IMR-90 (cell line): ENCODE results near the gene KIF5C. TPM values are rescaled to one million over a fixed set of nuclear protein-coding genes. Genes with fewer than 3 reads are reported as not detected.

Source experiments
- ATAC-seq: fragments of 200-7000 bp; cut with Tn5 transposase; 2 replicates; pipeline ENCODE4 v1.9.1; 2020; ENCODE audit warnings: low read depth, mild to moderate bottlenecking, moderate library complexity
- BruUV-seq: library from RNA; stranded (reverse); fragments of 400-500 nt; replicated peaks from 2 replicates; lab custom pipeline; 2021; lab: Mats Ljungman, UMichigan
- CTCF ChIA-PET: fragments of 300-600 bp; formaldehyde crosslinking; extraction: SDS; loops from one replicate; lab custom pipeline; 2021; ENCODE audit warnings: antibody characterized with exemption; lab: Yijun Ruan, JAX
- POLR2A ChIA-PET: fragments of 300-600 bp; sonication (Branson Sonifier 250); formaldehyde crosslinking; loops from one replicate; lab custom pipeline; 2022; ENCODE audit warnings: antibody characterized with exemption; ENCODE audit not compliant: unreplicated experiment; lab: Charles Lee
- DNase-seq: peaks from one replicate; pipeline ENCODE4 v3.0.0; 2013
- H2AFZ ChIP-seq: replicated peaks from 2 replicates; pipeline ENCODE3; 2013; ENCODE audit warnings: low read length, mild to moderate bottlenecking; ENCODE audit not compliant: poor library complexity
- H2AK5ac ChIP-seq: 2 replicates; pipeline ENCODE4 v1.6.1; 2013; ENCODE audit warnings: low read depth, low read length, inconsistent platforms
- H2AK9ac ChIP-seq: replicated peaks from 2 replicates; pipeline ENCODE3; 2013; ENCODE audit warnings: mild to moderate bottlenecking, low read depth, low read length, moderate library complexity; ENCODE audit not compliant: poor library complexity
- H2BK120ac ChIP-seq: 2 replicates; pipeline ENCODE4 v1.6.1; 2013; ENCODE audit warnings: low read depth, low read length, inconsistent platforms
- H2BK15ac ChIP-seq: 3 replicates; pipeline ENCODE4 v1.6.1; 2013; ENCODE audit warnings: low read depth, low read length, inconsistent platforms
- H2BK20ac ChIP-seq: 2 replicates; pipeline ENCODE4 v1.6.1; 2013; ENCODE audit warnings: low read depth, mild to moderate bottlenecking, inconsistent platforms, low read length, moderate library complexity
- H2BK5ac ChIP-seq: 2 replicates; pipeline ENCODE4 v1.6.1; 2013; ENCODE audit warnings: mild to moderate bottlenecking, low read depth, low read length, inconsistent platforms; ENCODE audit not compliant: poor library complexity, severe bottlenecking
- H3K14ac ChIP-seq: replicated peaks from 2 replicates; pipeline ENCODE4 v1.6.1; 2013; ENCODE audit warnings: low read depth, low read length, inconsistent platforms
- H3K18ac ChIP-seq: 2 replicates; pipeline ENCODE4 v1.6.1; 2013; ENCODE audit warnings: low read depth, low read length, control low read depth
- H3K23ac ChIP-seq: 2 replicates; pipeline ENCODE4 v1.6.1; 2013; ENCODE audit warnings: low read depth, low read length, inconsistent platforms
- H3K27ac ChIP-seq: 2 replicates; pipeline ENCODE4 v1.5.1; 2013; ENCODE audit warnings: mild to moderate bottlenecking, control low read depth, low read length; ENCODE audit not compliant: insufficient read depth
- H3K27me3 ChIP-seq: 2 replicates; pipeline ENCODE4 v1.6.1; 2013; ENCODE audit warnings: low read length; ENCODE audit not compliant: control insufficient read depth, insufficient read depth
- H3K36me3 ChIP-seq: 2 replicates; pipeline ENCODE4 v1.6.1; 2013; ENCODE audit warnings: low read length, mixed read lengths; ENCODE audit not compliant: control insufficient read depth, insufficient read depth
- H3K4ac ChIP-seq: 2 replicates; pipeline ENCODE4 v1.6.1; 2013; ENCODE audit warnings: low read depth, low read length, inconsistent platforms
- H3K4me1 ChIP-seq: 2 replicates; pipeline ENCODE4 v1.6.1; 2013; ENCODE audit warnings: low read length, mixed read lengths; ENCODE audit not compliant: control insufficient read depth, insufficient read depth
- H3K4me2 ChIP-seq: 2 replicates; pipeline ENCODE4 v1.6.1; 2013; ENCODE audit warnings: low read depth, mild to moderate bottlenecking, control low read depth, low read length, moderate library complexity
- H3K4me3 ChIP-seq: 2 replicates; pipeline ENCODE4 v1.5.1; 2013; ENCODE audit warnings: low read depth, mild to moderate bottlenecking, control low read depth, low read length, moderate library complexity; ENCODE audit not compliant: insufficient read depth
- H3K56ac ChIP-seq: 2 replicates; pipeline ENCODE4 v1.6.1; 2013; ENCODE audit warnings: low read length, inconsistent platforms; ENCODE audit not compliant: insufficient read depth; ENCODE audit errors: extremely low read depth
- H3K79me1 ChIP-seq, 2 experiments: 2 replicates each; pipeline ENCODE4 v1.6.1; 2013; ENCODE audit warnings: low read length in 2 of 2, inconsistent platforms in 1 of 2, low read depth in 1 of 2
- H3K9ac ChIP-seq: 2 replicates; pipeline ENCODE4 v1.6.1; 2013; ENCODE audit warnings: low read depth, low read length, control low read depth
- H3K9me1 ChIP-seq: 2 replicates; pipeline ENCODE4 v1.6.1; 2013; ENCODE audit warnings: low read length, inconsistent platforms; ENCODE audit not compliant: insufficient read depth
- H3K9me3 ChIP-seq: 2 replicates; pipeline ENCODE4 v1.6.1; 2013; ENCODE audit warnings: low read length; ENCODE audit not compliant: control insufficient read depth, insufficient read depth
- H4K20me1 ChIP-seq: 2 replicates; pipeline ENCODE4 v1.6.1; 2013; ENCODE audit warnings: low read length, inconsistent platforms; ENCODE audit not compliant: insufficient read depth
- H4K5ac ChIP-seq: 2 replicates; pipeline ENCODE4 v1.6.1; 2013; ENCODE audit warnings: mild to moderate bottlenecking, low read depth, low read length, control low read depth
- H4K8ac ChIP-seq, 2 experiments: 2 replicates each; pipeline ENCODE4 v1.6.1; 2013; ENCODE audit warnings: low read depth in 2 of 2, low read length in 2 of 2, control low read depth in 1 of 2, inconsistent platforms in 1 of 2
- H4K91ac ChIP-seq: 2 replicates; pipeline ENCODE4 v1.6.1; 2013; ENCODE audit warnings: low read depth, low read length, inconsistent platforms; ENCODE audit not compliant: insufficient read depth
- ELK1 ChIP-seq: fragments of 150-350 bp; IDR thresholded peaks from 2 replicates; pipeline ENCODE4 v1.6.1; 2016; ENCODE audit warnings: low read depth, mild to moderate bottlenecking, low read length, moderate library complexity, borderline replicate concordance
- FOS ChIP-seq: fragments of 150-350 bp; IDR thresholded peaks from 2 replicates; pipeline ENCODE4 v1.6.1; 2016; ENCODE audit warnings: low read depth, low read length
- MAFK ChIP-seq: IDR thresholded peaks from 2 replicates; pipeline ENCODE4 v1.6.1; 2012; ENCODE audit warnings: low read depth, low read length, improper control_type of control experiment
- MAZ ChIP-seq: IDR thresholded peaks from 2 replicates; pipeline ENCODE4 v1.6.1; 2012; ENCODE audit warnings: low read depth, mild to moderate bottlenecking, low read length, improper control_type of control experiment, moderate library complexity, borderline replicate concordance
- WGBS, 2 experiments: methylation state at CpG; one replicate each; pipeline versions ENCODE4 v1.1.5 to v1.1.7; 2013; ENCODE audit warnings: missing lambda C conversion rate in 2 of 2; ENCODE audit not compliant: insufficient read length in 1 of 2; ENCODE audit errors: extremely low coverage in 2 of 2; 5-methylcytosine and 5-hydroxymethylcytosine counted together
- dilution Hi-C: fragments of 300-500 bp; cut with HindIII; formaldehyde crosslinking; loops from one replicate; pipeline ENCODE4 v1.14.3; 2018; ENCODE audit warnings: low sequenced_read_pairs; ENCODE audit not compliant: unreplicated experiment
- in situ Hi-C: fragments of 300-500 bp; cut with MboI; formaldehyde crosslinking; loops from 3 replicates; pipeline ENCODE4 v1.14.3; 2019; ENCODE audit warnings: low sequenced_read_pairs, inconsistent platforms, mixed read lengths
- intact Hi-C: fragments of 100-400 bp; cut with micrococcal nuclease; formaldehyde crosslinking; loops from 2 replicates; pipeline ENCODE4 v1.10.0; 2022
- polyA plus RNA-seq, 3 experiments: library from polyadenylated mRNA; depleted of rRNA; stranded (reverse); fragments of >200 nt; gene quantifications; 2 replicates each; pipeline ENCODE4 v1.2.3, GENCODE V29; 2012; ENCODE audit warnings: low replicate concordance in 1 of 3
- total RNA-seq: library from RNA; depleted of rRNA; stranded (reverse); fragments of >200 nt; gene quantifications from 2 replicates; pipeline ENCODE4 v1.2.3, GENCODE V29; 2012

Gene KIF5C
- total and polyA plus RNA-seq, 2 of the 4 experiments (the other 2 are of a cell fraction) = 0.10 to 0.18 TPM

GRCh38 chr2:148899638-148900318, 24.8 kb downstream of the KIF5C start:
- no peak overlapping the region for H2BK5ac ChIP-seq
- H4K91ac ChIP-seq = no peak overlapping the region
- no TSS peak for BruUV-seq

More at GRCh38 chr2:148899638-148900318, 24.8 kb downstream of the KIF5C start:
- no peaks in the 10 kb centered on the region for H3K79me1 ChIP-seq
- no peak overlapping the region for H3K4me2 ChIP-seq
- no peak overlapping the region for H3K4ac ChIP-seq
- H3K9me3 ChIP-seq = no peaks in the 10 kb centered on the region
- H3K23ac ChIP-seq = no peak overlapping the region
- H4K8ac ChIP-seq = no peak overlapping the region
- no peak overlapping the region for H3K18ac ChIP-seq
- ChIA-PET CTCF (no interaction called here), POLR2A (no interaction called here)
- intact Hi-C loops (no loop called here), dilution Hi-C loops (no loop called here), in situ Hi-C loops (no loop called here)
- WGBS, 2 experiments = 80% methylated on average over 1 of the region's 7 CpGs; no CpG with 5 or more reads in 1 of the 2 experiments
- H3K9ac ChIP-seq = no peak overlapping the region
- no peak overlapping the region for H3K14ac ChIP-seq
- no peak overlapping the region for H2BK15ac ChIP-seq
- no peak overlapping the region for H2BK20ac ChIP-seq
- peaks cover 4% of the 10 kb centered on the region; the same call in 1 of the 2 replicates for H3K27me3 ChIP-seq
- H4K5ac ChIP-seq = no peak overlapping the region
- no peak for TF ChIP-seq MAZ
- no peak for TF ChIP-seq MAFK
- TF ChIP-seq ELK1 = no peak
- no peak for TF ChIP-seq FOS
- no peaks in the 10 kb centered on the region for H3K4me1 ChIP-seq
- no peaks in the 10 kb centered on the region for H4K20me1 ChIP-seq
- H3K9me1 ChIP-seq = no peaks in the 10 kb centered on the region
- DNase-seq (no peak), ATAC-seq (no peak)
- no peak overlapping the region for H2BK120ac ChIP-seq
- H2AFZ ChIP-seq = no peak overlapping the region
- no peaks in the 10 kb centered on the region for H3K36me3 ChIP-seq
- no peak overlapping the region for H3K27ac ChIP-seq
- no peak overlapping the region for H3K56ac ChIP-seq
- no peak overlapping the region for H3K4me3 ChIP-seq
- H2AK9ac ChIP-seq = no peak overlapping the region
- H2AK5ac ChIP-seq = no peak overlapping the region
